Endothelial cell of umbilical vein (primary cell): Measurements from ENCODE around the gene TNN. TPM values are rescaled to one million over a fixed set of nuclear protein-coding genes. Genes with fewer than 3 reads are reported as not detected.

ENCODE experiments used
- BruUV-seq: library from RNA; stranded (reverse); fragments of 400-500 nt; replicated peaks from 2 replicates; lab custom pipeline; 2021; lab: Mats Ljungman, UMichigan
- CTCF ChIA-PET: fragments of 300-600, 350-600 bp; sonication (Branson Sonifier 250); formaldehyde crosslinking; loops from one replicate; lab custom pipeline; 2021; ENCODE audit warnings: antibody characterized with exemption, inconsistent platforms; lab: Charles Lee
- POLR2A ChIA-PET: fragments of 300-600, 350-600 bp; sonication (Branson Sonifier 250); formaldehyde crosslinking; loops from one replicate; lab custom pipeline; 2021; ENCODE audit warnings: antibody characterized with exemption, inconsistent platforms; lab: Charles Lee
- DNase-seq: peaks from one replicate; pipeline ENCODE4 v3.0.0-alpha.2; 2011; ENCODE audit warnings: low read depth, low spot score
- FAIRE-seq: peaks from 2 replicates; lab custom pipeline; 2011; peaks lifted over from hg19 to GRCh38; lab: Jason Lieb, UNC
- H2AFZ ChIP-seq: 2 replicates; pipeline ENCODE4 v1.6.0; 2012; ENCODE audit warnings: low read depth, low read length, control low read depth, inconsistent platforms
- H3K27ac ChIP-seq: 2 replicates; pipeline ENCODE4 v1.5.1; 2011; ENCODE audit warnings: low read depth, mild to moderate bottlenecking, control low read depth, low read length, moderate library complexity; ENCODE audit not compliant: insufficient read depth
- H3K27me3 ChIP-seq, 2 experiments: 2 replicates each; pipeline versions ENCODE4 v1.6.0 to v1.6.1; 2011; ENCODE audit warnings: low read length in 2 of 2, mixed read lengths in 1 of 2; ENCODE audit not compliant: control insufficient read depth in 2 of 2, insufficient read depth in 2 of 2
- H3K36me3 ChIP-seq, 2 experiments: 2 replicates in 1 of 2; 3 replicates in 1 of 2; pipeline ENCODE4 v1.5.1; 2011; ENCODE audit warnings: low read length in 2 of 2, mild to moderate bottlenecking in 1 of 2, moderate library complexity in 1 of 2; ENCODE audit not compliant: control insufficient read depth in 2 of 2, insufficient read depth in 2 of 2; ENCODE audit errors: extremely low read depth in 1 of 2
- H3K4me1 ChIP-seq: 3 replicates; pipeline ENCODE4 v1.5.1; 2011; ENCODE audit warnings: mild to moderate bottlenecking, low read length; ENCODE audit not compliant: control insufficient read depth, insufficient read depth; ENCODE audit errors: extremely low read depth
- H3K4me2 ChIP-seq: 2 replicates; pipeline ENCODE4 v1.6.1; 2011; ENCODE audit warnings: low read length, control low read depth, mixed read lengths; ENCODE audit not compliant: insufficient read depth
- H3K4me3 ChIP-seq, 3 experiments: fragments of 200-600 bp in 1 of 3; sonication (generic), shearing (Covaris generic) in 1 of 3; replicated peaks in 1 of 3; 2 replicates each; pipeline ENCODE4 v1.5.1; 2011 to 2016; ENCODE audit warnings: control low read depth in 3 of 3, low read length in 3 of 3, mild to moderate bottlenecking in 2 of 3, inconsistent platforms in 1 of 3, low read depth in 1 of 3, moderate library complexity in 1 of 3; ENCODE audit not compliant: insufficient read depth in 1 of 3
- H3K79me2 ChIP-seq: 2 replicates; pipeline ENCODE4 v1.6.0; 2012; ENCODE audit warnings: low read length, inconsistent platforms; ENCODE audit not compliant: control insufficient read depth, insufficient read depth
- H3K9ac ChIP-seq: replicated peaks from 2 replicates; pipeline ENCODE3; 2011; ENCODE audit warnings: low read length, control low read depth; ENCODE audit not compliant: insufficient read depth; ENCODE audit errors: extremely low read depth
- H3K9me1 ChIP-seq: replicated peaks from 3 replicates; pipeline ENCODE4 v1.6.0; 2011; ENCODE audit warnings: mild to moderate bottlenecking, low read length; ENCODE audit not compliant: control insufficient read depth, insufficient read depth; ENCODE audit errors: extremely low read depth
- H3K9me3 ChIP-seq: replicated peaks from 2 replicates; pipeline ENCODE4 v1.5.1; 2012; ENCODE audit warnings: low read length, inconsistent platforms; ENCODE audit not compliant: control insufficient read depth, insufficient read depth
- H4K20me1 ChIP-seq: replicated peaks from 2 replicates; pipeline ENCODE3; 2011; ENCODE audit warnings: mild to moderate bottlenecking, low read length; ENCODE audit not compliant: control insufficient read depth, insufficient read depth; ENCODE audit errors: extremely low read depth
- EZH2 ChIP-seq: IDR thresholded peaks from 2 replicates; pipeline ENCODE4 v1.6.1; 2012; ENCODE audit warnings: borderline replicate concordance, low read depth, mild to moderate bottlenecking, moderate library complexity, low read length, inconsistent platforms; ENCODE audit not compliant: severe bottlenecking
- FOS ChIP-seq: IDR thresholded peaks from 2 replicates; pipeline ENCODE4 v1.6.1; 2011; ENCODE audit warnings: mild to moderate bottlenecking, low read length, moderate library complexity, borderline replicate concordance; ENCODE audit not compliant: insufficient read depth
- GATA2 ChIP-seq: IDR thresholded peaks from 2 replicates; pipeline ENCODE4 v1.7.0; 2011; ENCODE audit warnings: low read depth, mild to moderate bottlenecking, moderate library complexity, mixed read lengths, low read length; ENCODE audit not compliant: insufficient read length, insufficient read depth
- JUN ChIP-seq: IDR thresholded peaks from 2 replicates; pipeline ENCODE4 v1.6.1; 2011; ENCODE audit warnings: borderline replicate concordance, low read depth; ENCODE audit not compliant: insufficient read length, insufficient read depth
- MYC ChIP-seq: IDR thresholded peaks from one replicate; pipeline ENCODE4 v1.6.1; 2011; ENCODE audit warnings: mild to moderate bottlenecking, low read depth, low read length
- POLR2A ChIP-seq: IDR thresholded peaks from 2 replicates; pipeline ENCODE4 v1.6.1; 2012; ENCODE audit warnings: low read depth, mild to moderate bottlenecking, control low read depth, low read length
- POLR2AphosphoS5 ChIP-seq: IDR thresholded peaks from 2 replicates; pipeline ENCODE4 v1.6.1; 2012; ENCODE audit warnings: low read depth, mild to moderate bottlenecking, control low read depth, low read length, moderate library complexity; ENCODE audit not compliant: insufficient read depth
- dilution Hi-C: fragments of 300-500 bp; cut with MboI; formaldehyde crosslinking; loops from one replicate; pipeline ENCODE4 v1.15.0; 2019; ENCODE audit warnings: low sequenced_read_pairs; ENCODE audit not compliant: extremely low pct_ligation_motif_present
- intact Hi-C: fragments of 100-400 bp; cut with micrococcal nuclease; formaldehyde crosslinking; loops from one replicate; pipeline ENCODE4 v1.10.0; 2022
- polyA plus RNA-seq, 4 experiments: library from polyadenylated mRNA; depleted of rRNA in 3 of 4; stranded (reverse) in 3 of 4; unstranded in 1 of 4; fragments of >200 nt; gene quantifications; 2 replicates each; pipeline versions ENCODE4 v1.2.1 to v1.2.3, GENCODE V29; 2011 to 2012; ENCODE audit warnings: missing spikeins in 1 of 4
- total RNA-seq: library from RNA; stranded (reverse); gene quantifications from 2 replicates; pipeline ENCODE4 v1.2.3, GENCODE V29; 2021

TNN gene
- total and polyA plus RNA-seq, 2 donors (not counting 3 experiments of a cell fraction or from before 2014, with no cell fraction given) = not detected

- DNase-seq = no peak
- POLR2A ChIA-PET = no interaction called here
- intact Hi-C loops (no loop called here), dilution Hi-C loops (no loop called here)
- TF ChIP-seq MYC (no peak), FOS (no peak), POLR2AphosphoS5 (no peak), POLR2A (no peak), EZH2 (no peak), JUN (no peak), GATA2 (no peak)
- H3K79me2 ChIP-seq = no peaks in the 10 kb centered on the region
- H3K4me2 ChIP-seq = no peak overlapping the region
- no TSS peak for BruUV-seq
- H2AFZ ChIP-seq = no peak overlapping the region
- H3K27me3 ChIP-seq = no peaks in the 10 kb centered on the region
- CTCF ChIA-PET = interaction anchor here (1.0 to 2.3 kb wide), 4 partner anchors 9 to 138 kb away, joined by 3 to 10 read pairs (median 4); no protein-coding TSS in a partner anchor
- H3K9me1 ChIP-seq = no peaks in the 10 kb centered on the region
- no peak overlapping the region for H3K9ac ChIP-seq
- no peaks in the 10 kb centered on the region for H3K4me1 ChIP-seq
- H3K36me3 ChIP-seq = no peaks in the 10 kb centered on the region
- no peaks in the 10 kb centered on the region for H4K20me1 ChIP-seq
- no peak overlapping the region for H3K27ac ChIP-seq
- no peaks in the 10 kb centered on the region for H3K9me3 ChIP-seq
- FAIRE-seq = no peak
- no peak overlapping the region for H3K4me3 ChIP-seq
Measured at GRCh38 chr1:175179837-175180590, 112.4 kb downstream of the TNN start.
